ENCODE measurements around the gene MACROD2. TPM values are rescaled to one million over a fixed set of nuclear protein-coding genes. Genes with fewer than 3 reads are reported as not detected.

The MACROD2 gene
- total RNA-seq, 6 experiments from 2014 or later, result 0.05 to 0.57 (median 0.11) TPM; not detected in 1

GRCh38 chr20:14992153-14992552 is 996.8 kb downstream of the MACROD2 start:
- Mint-ChIP-seq H3K4me3 (no peak overlapping the region), H3K9me3 (peaks cover 45% of the 10 kb centered on the region), H3K4me1 (ENCODE audit: low read depth) (no peaks in the 10 kb centered on the region), H3K36me3 (ENCODE audit: low read depth) (no peaks in the 10 kb centered on the region), H3K27ac (no peak overlapping the region), H3K27me3 (ENCODE audit: insufficient read depth) (no peaks in the 10 kb centered on the region)
- no peak for TF ChIP-seq CTCF (IDR thresholded peaks at IDR 0.05)
- DNase-seq, result no peak

GRCh38 chr20:14992961-14993360 is 997.6 kb downstream of the MACROD2 start:
- no peak for DNase-seq

GRCh38 chr20:14996883-14997672 is 1001.8 kb downstream of the MACROD2 start:
- DNase-seq, result no peak
- Mint-ChIP-seq H3K4me1 (ENCODE audit: low read depth) (no peaks in the 10 kb centered on the region), H3K9me3 (peaks cover 34% of the 10 kb centered on the region), H3K4me3 (no peak overlapping the region), H3K27ac (no peak overlapping the region), H3K27me3 (ENCODE audit: insufficient read depth) (no peaks in the 10 kb centered on the region; the same call in 1 of the 2 replicates), H3K36me3 (ENCODE audit: low read depth) (no peaks in the 10 kb centered on the region)
- TF ChIP-seq CTCF (IDR thresholded peaks at IDR 0.05), result no peak

More at GRCh38 chr20:14992961-14993360, 997.6 kb downstream of the MACROD2 start:
- Mint-ChIP-seq H3K4me1 (ENCODE audit: low read depth) (no peaks in the 10 kb centered on the region), H3K27ac (no peak overlapping the region), H3K27me3 (ENCODE audit: insufficient read depth) (no peaks in the 10 kb centered on the region), H3K4me3 (no peak overlapping the region), H3K36me3 (ENCODE audit: low read depth) (no peaks in the 10 kb centered on the region), H3K9me3 (peaks cover 50% of the 10 kb centered on the region)
- TF ChIP-seq CTCF (IDR thresholded peaks at IDR 0.05), result no peak

GRCh38 chr20:14997791-14998190 is 1002.5 kb downstream of the MACROD2 start:
- Mint-ChIP-seq H3K4me1 (ENCODE audit: low read depth) (no peaks in the 10 kb centered on the region), H3K36me3 (ENCODE audit: low read depth) (no peaks in the 10 kb centered on the region), H3K9me3 (peaks cover 37% of the 10 kb centered on the region), H3K27ac (no peak overlapping the region), H3K4me3 (no peak overlapping the region), H3K27me3 (ENCODE audit: insufficient read depth) (no peaks in the 10 kb centered on the region; the same call in 1 of the 2 replicates)
- DNase-seq, result no peak
- no peak for TF ChIP-seq CTCF (IDR thresholded peaks at IDR 0.05)

GRCh38 chr20:15005300-15005986 is 1010.1 kb downstream of the MACROD2 start:
- Mint-ChIP-seq H3K4me1 (ENCODE audit: low read depth) (no peaks in the 10 kb centered on the region), H3K36me3 (ENCODE audit: low read depth) (no peaks in the 10 kb centered on the region), H3K27ac (no peak overlapping the region), H3K4me3 (no peak overlapping the region), H3K27me3 (ENCODE audit: insufficient read depth) (no peaks in the 10 kb centered on the region), H3K9me3 (peaks cover 41% of the 10 kb centered on the region)
- DNase-seq, result no peak
- TF ChIP-seq CTCF (IDR thresholded peaks at IDR 0.05), result no peak
